ENCODE measurements around the gene MCTP2. TPM values are rescaled to one million over a fixed set of nuclear protein-coding genes. Genes with fewer than 3 reads are reported as not detected.

Gene MCTP2
- total RNA-seq, 1 donor from 2014 or later: 1.5 TPM

- H3K4me1 Mint-ChIP-seq (ENCODE audit: unreplicated experiment): no peaks in the 10 kb centered on the region
- no peak overlapping the region for H3K27ac Mint-ChIP-seq (ENCODE audit: unreplicated experiment)
- no peak overlapping the region for H3K4me3 Mint-ChIP-seq (ENCODE audit: unreplicated experiment)
- TF ChIP-seq CTCF (IDR thresholded peaks at IDR 0.05; ENCODE audit: unreplicated experiment): no peak
- DNase-seq (ENCODE audit: low spot score): no peak
- no peaks in the 10 kb centered on the region for H3K27me3 Mint-ChIP-seq (ENCODE audit: unreplicated experiment)
- no peaks in the 10 kb centered on the region for H3K9me3 Mint-ChIP-seq (ENCODE audit: unreplicated experiment)
- H3K36me3 Mint-ChIP-seq (ENCODE audit: low read depth, unreplicated experiment): no peaks in the 10 kb centered on the region
Observed at GRCh38 chr15:94274745-94275144, 43.4 kb downstream of the MCTP2 start.

- H3K9me3 Mint-ChIP-seq (ENCODE audit: unreplicated experiment): no peaks in the 10 kb centered on the region
Observed at GRCh38 chr15:94277485-94277884, 46.1 kb downstream of the MCTP2 start.

GRCh38 chr15:94279736-94280135, 48.4 kb downstream of the MCTP2 start:
- no peak overlapping the region for H3K4me3 Mint-ChIP-seq (ENCODE audit: unreplicated experiment)
- no peak overlapping the region for H3K27ac Mint-ChIP-seq (ENCODE audit: unreplicated experiment)
- no peaks in the 10 kb centered on the region for H3K27me3 Mint-ChIP-seq (ENCODE audit: unreplicated experiment)
- no peak for TF ChIP-seq CTCF (IDR thresholded peaks at IDR 0.05; ENCODE audit: unreplicated experiment)
- H3K4me1 Mint-ChIP-seq (ENCODE audit: unreplicated experiment): no peaks in the 10 kb centered on the region
- no peaks in the 10 kb centered on the region for H3K36me3 Mint-ChIP-seq (ENCODE audit: low read depth, unreplicated experiment)
- no peaks in the 10 kb centered on the region for H3K9me3 Mint-ChIP-seq (ENCODE audit: unreplicated experiment)
- DNase-seq (ENCODE audit: low spot score): no peak

More at GRCh38 chr15:94277485-94277884, 46.1 kb downstream of the MCTP2 start:
- no peak for DNase-seq (ENCODE audit: low spot score)
- no peaks in the 10 kb centered on the region for H3K27me3 Mint-ChIP-seq (ENCODE audit: unreplicated experiment)
- no peaks in the 10 kb centered on the region for H3K4me1 Mint-ChIP-seq (ENCODE audit: unreplicated experiment)
- no peak overlapping the region for H3K4me3 Mint-ChIP-seq (ENCODE audit: unreplicated experiment)
- no peaks in the 10 kb centered on the region for H3K36me3 Mint-ChIP-seq (ENCODE audit: low read depth, unreplicated experiment)
- no peak for TF ChIP-seq CTCF (IDR thresholded peaks at IDR 0.05; ENCODE audit: unreplicated experiment)
- no peak overlapping the region for H3K27ac Mint-ChIP-seq (ENCODE audit: unreplicated experiment)

- no peak for DNase-seq (ENCODE audit: low spot score)
- TF ChIP-seq CTCF (IDR thresholded peaks at IDR 0.05; ENCODE audit: unreplicated experiment): no peak
- Mint-ChIP-seq H3K4me1 (ENCODE audit: unreplicated experiment) (no peaks in the 10 kb centered on the region), H3K27me3 (ENCODE audit: unreplicated experiment) (no peaks in the 10 kb centered on the region), H3K4me3 (ENCODE audit: unreplicated experiment) (no peak overlapping the region), H3K27ac (ENCODE audit: unreplicated experiment) (no peak overlapping the region), H3K9me3 (ENCODE audit: unreplicated experiment) (no peaks in the 10 kb centered on the region), H3K36me3 (ENCODE audit: low read depth, unreplicated experiment) (no peaks in the 10 kb centered on the region)
Observed at GRCh38 chr15:94280301-94280700, 48.9 kb downstream of the MCTP2 start.

- no peaks in the 10 kb centered on the region for H3K27me3 Mint-ChIP-seq (ENCODE audit: unreplicated experiment)
- H3K9me3 Mint-ChIP-seq (ENCODE audit: unreplicated experiment): no peaks in the 10 kb centered on the region
- H3K4me3 Mint-ChIP-seq (ENCODE audit: unreplicated experiment): no peak overlapping the region
Observed at GRCh38 chr15:94282269-94283250, 51.2 kb downstream of the MCTP2 start.

More at GRCh38 chr15:94282269-94283250, 51.2 kb downstream of the MCTP2 start:
- Mint-ChIP-seq H3K36me3 (ENCODE audit: low read depth, unreplicated experiment) (no peaks in the 10 kb centered on the region), H3K4me1 (ENCODE audit: unreplicated experiment) (peaks cover 10% of the 10 kb centered on the region), H3K27ac (ENCODE audit: unreplicated experiment) (no peak overlapping the region)
- no peak for DNase-seq (ENCODE audit: low spot score)
- no peak for TF ChIP-seq CTCF (IDR thresholded peaks at IDR 0.05; ENCODE audit: unreplicated experiment)
